Liver (tissue), 9 donors: ENCODE measurements around the gene ARAP3. TPM values are rescaled to one million over a fixed set of nuclear protein-coding genes. Genes with fewer than 3 reads are reported as not detected.

ENCODE experiments used
- DNase-seq: peaks from one replicate; pipeline ENCODE4 v3.0.0-alpha.2; 2017; ENCODE audit warnings: low spot score
- H3K27ac ChIP-seq, 2 donors: one replicate each; pipeline ENCODE4 v1.7.0; 2013; ENCODE audit warnings: inconsistent platforms in 2 of 2, low read length in 2 of 2, control low read depth in 1 of 2, low read depth in 1 of 2, mild to moderate bottlenecking in 1 of 2
- H3K27me3 ChIP-seq, 4 donors: one replicate each; pipeline versions ENCODE4 v1.6.1 to v1.7.0; 2013; ENCODE audit warnings: low read length in 3 of 4, inconsistent platforms in 1 of 4, mild to moderate bottlenecking in 1 of 4, moderate library complexity in 1 of 4; ENCODE audit not compliant: control insufficient read depth in 4 of 4, insufficient read depth in 4 of 4
- H3K36me3 ChIP-seq, 4 donors: one replicate each; pipeline versions ENCODE4 v1.6.1 to v1.7.0; 2013; ENCODE audit warnings: low read length in 3 of 4, mild to moderate bottlenecking in 3 of 4, low read depth in 1 of 4, moderate library complexity in 1 of 4; ENCODE audit not compliant: control insufficient read depth in 4 of 4, insufficient read depth in 3 of 4
- H3K4me1 ChIP-seq, 4 donors: one replicate each; pipeline versions ENCODE4 v1.6.1 to v1.7.0; 2013; ENCODE audit warnings: low read length in 3 of 4, mild to moderate bottlenecking in 3 of 4, moderate library complexity in 1 of 4; ENCODE audit not compliant: control insufficient read depth in 4 of 4, insufficient read depth in 4 of 4
- H3K4me3 ChIP-seq, 3 donors: one replicate each; pipeline versions ENCODE4 v1.6.1 to v1.7.0; 2013; ENCODE audit warnings: low read length in 3 of 3, control low read depth in 1 of 3, low read depth in 1 of 3, mild to moderate bottlenecking in 1 of 3
- H3K9ac ChIP-seq, 2 donors: one replicate each; pipeline ENCODE4 v1.7.0; 2013; ENCODE audit warnings: low read length in 2 of 2, mild to moderate bottlenecking in 2 of 2, moderate library complexity in 2 of 2, control low read depth in 1 of 2, low read depth in 1 of 2
- H3K9me3 ChIP-seq, 4 donors: one replicate each; pipeline versions ENCODE4 v1.6.1 to v1.7.0; 2013; ENCODE audit warnings: low read length in 3 of 4; ENCODE audit not compliant: control insufficient read depth in 4 of 4
- CTCF ChIP-seq: fragments of 150-350 bp; IDR thresholded peaks from 2 replicates; pipeline ENCODE4 v1.5.1; 2017; ENCODE audit warnings: improper control_type of control experiment, low read depth, low read length; ENCODE audit not compliant: missing input control
- FOXA1 ChIP-seq: IDR thresholded peaks from 2 replicates; pipeline ENCODE4 v1.6.1; 2016; ENCODE audit warnings: antibody characterized with exemption
- FOXA2 ChIP-seq: IDR thresholded peaks from 2 replicates; pipeline ENCODE4 v1.6.1; 2016; ENCODE audit warnings: antibody characterized with exemption
- GABPA ChIP-seq, 2 donors: IDR thresholded peaks in 1 of 2; conservative IDR thresholded peaks in 1 of 2; 2 replicates each; pipeline ENCODE4 v1.6.1; 2016; ENCODE audit warnings: antibody characterized with exemption in 2 of 2, mild to moderate bottlenecking in 1 of 2, moderate library complexity in 1 of 2
- HNF4G ChIP-seq: IDR thresholded peaks from 2 replicates; pipeline ENCODE4 v1.6.1; 2016; ENCODE audit warnings: antibody characterized with exemption
- JUND ChIP-seq, 2 donors: IDR thresholded peaks; 2 replicates each; pipeline ENCODE4 v1.6.1; 2016; ENCODE audit warnings: antibody characterized with exemption in 2 of 2
- MAX ChIP-seq: IDR thresholded peaks from 2 replicates; pipeline ENCODE4 v1.6.1; 2016; ENCODE audit warnings: antibody characterized with exemption
- NR2F2 ChIP-seq: IDR thresholded peaks from 2 replicates; pipeline ENCODE4 v1.6.1; 2016; ENCODE audit warnings: antibody characterized with exemption
- RAD21 ChIP-seq, 2 donors: IDR thresholded peaks; 2 replicates each; pipeline ENCODE4 v1.6.1; 2016; ENCODE audit warnings: antibody characterized with exemption in 2 of 2, mild to moderate bottlenecking in 2 of 2
- REST ChIP-seq: IDR thresholded peaks from 2 replicates; pipeline ENCODE4 v1.6.1; 2016; ENCODE audit warnings: antibody characterized with exemption, mild to moderate bottlenecking
- RXRA ChIP-seq, 2 donors: IDR thresholded peaks; 2 replicates each; pipeline ENCODE4 v1.6.1; 2017 to 2018; ENCODE audit warnings: antibody characterized with exemption in 2 of 2, mild to moderate bottlenecking in 1 of 2
- SP1 ChIP-seq: IDR thresholded peaks from 2 replicates; pipeline ENCODE4 v1.6.1; 2018; ENCODE audit warnings: antibody characterized with exemption, mild to moderate bottlenecking
- TAF1 ChIP-seq: conservative IDR thresholded peaks from 2 replicates; pipeline ENCODE4 v1.6.1; 2016; ENCODE audit warnings: antibody characterized with exemption, mild to moderate bottlenecking
- whole genome bisulfite sequencing: extraction: QIAGEN DNeasy Blood & Tissue Kit; methylation state at CpG from one replicate; pipeline ENCODE4 v1.1.7; 2013; 5-methylcytosine and 5-hydroxymethylcytosine counted together
- polyA plus RNA-seq, 2 donors: library from polyadenylated mRNA; stranded (reverse) in 1 of 2; unstranded in 1 of 2; fragments of 200-250 nt in 1 of 2; fragments of >200 nt in 1 of 2; fragmentation: Nextera tagmentation in 1 of 2; extraction: Ambion mirVana in 1 of 2; gene quantifications; one replicate each; pipeline versions ENCODE4 v1.2.1 to v1.2.3, GENCODE V29; 2013 to 2015
- total RNA-seq, 2 donors: library from RNA; depleted of rRNA; stranded (reverse); fragments of >200 nt; gene quantifications; one replicate each; pipeline ENCODE4 v1.2.3, GENCODE V29; 2014
- TF ChIP-seq, protein P1 (sequence below): IDR thresholded peaks from 2 replicates; pipeline ENCODE4 v1.6.1; 2016; ENCODE audit warnings: antibody characterized with exemption
- TF ChIP-seq, protein P2 (sequence below): IDR thresholded peaks from 2 replicates; pipeline ENCODE4 v1.6.1; 2016; ENCODE audit warnings: antibody characterized with exemption
- donor health status: healthy.
- donor health status: healthy.
- donor health status: healthy.
- donor health status: healthy.
- donor health status: healthy.

The ARAP3 gene
- total and polyA plus RNA-seq, 4 donors: 1.6 to 4.7 (median 2.1) TPM

DNA sequence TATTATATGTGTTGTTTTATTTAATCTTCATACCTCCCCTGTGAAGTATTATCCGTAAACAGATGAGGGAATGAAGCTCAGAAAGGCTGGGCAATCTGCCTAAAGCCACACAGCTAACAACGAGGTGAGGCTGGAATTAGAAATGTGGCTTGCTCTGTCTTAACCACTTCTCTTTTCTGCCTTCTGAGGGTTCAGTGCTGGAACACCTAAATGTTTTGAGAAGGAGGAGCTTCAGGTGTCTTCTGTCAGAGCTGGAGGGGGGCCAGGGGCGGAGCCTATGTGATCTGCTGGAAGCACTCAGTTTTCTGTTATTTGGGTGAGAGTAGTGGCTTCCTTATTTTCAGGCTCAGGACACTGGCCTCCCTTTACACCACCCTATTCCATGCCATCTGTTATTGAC lies 35.0 kb upstream of the ARAP3 start:
- Histone ChIP-seq H3K4me1 (peaks cover 0 to 2% (median 0%) of the 10 kb centered on the region in 4 donors), H3K4me3 (no peak overlapping the region), H3K27me3 (no peaks in the 10 kb centered on the region), H3K27ac (no peak overlapping the region), H3K36me3 (no peaks in the 10 kb centered on the region), H3K9ac (no peak overlapping the region), H3K9me3 (no peaks in the 10 kb centered on the region)
- no peak for DNase-seq
- TF ChIP-seq, protein P1, sequence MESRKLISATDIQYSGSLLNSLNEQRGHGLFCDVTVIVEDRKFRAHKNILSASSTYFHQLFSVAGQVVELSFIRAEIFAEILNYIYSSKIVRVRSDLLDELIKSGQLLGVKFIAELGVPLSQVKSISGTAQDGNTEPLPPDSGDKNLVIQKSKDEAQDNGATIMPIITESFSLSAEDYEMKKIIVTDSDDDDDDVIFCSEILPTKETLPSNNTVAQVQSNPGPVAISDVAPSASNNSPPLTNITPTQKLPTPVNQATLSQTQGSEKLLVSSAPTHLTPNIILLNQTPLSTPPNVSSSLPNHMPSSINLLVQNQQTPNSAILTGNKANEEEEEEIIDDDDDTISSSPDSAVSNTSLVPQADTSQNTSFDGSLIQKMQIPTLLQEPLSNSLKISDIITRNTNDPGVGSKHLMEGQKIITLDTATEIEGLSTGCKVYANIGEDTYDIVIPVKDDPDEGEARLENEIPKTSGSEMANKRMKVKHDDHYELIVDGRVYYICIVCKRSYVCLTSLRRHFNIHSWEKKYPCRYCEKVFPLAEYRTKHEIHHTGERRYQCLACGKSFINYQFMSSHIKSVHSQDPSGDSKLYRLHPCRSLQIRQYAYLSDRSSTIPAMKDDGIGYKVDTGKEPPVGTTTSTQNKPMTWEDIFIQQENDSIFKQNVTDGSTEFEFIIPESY: no peak
- TF ChIP-seq FOXA2: no peak
- WGBS: 81% methylated on average over 3 of the region's 3 CpGs

GRCh38 chr5:141716468-141716867 lies 34.4 kb upstream of the ARAP3 start:
- H3K9me3 ChIP-seq: no peaks in the 10 kb centered on the region
- no peaks in the 10 kb centered on the region for H3K27me3 ChIP-seq
- 91% methylated on average over 3 of the region's 3 CpGs for WGBS
- DNase-seq: no peak
- no peak overlapping the region for H3K27ac ChIP-seq
- peaks cover 0 to 2% (median 0%) of the 10 kb centered on the region in 4 donors for H3K4me1 ChIP-seq
- no peaks in the 10 kb centered on the region for H3K36me3 ChIP-seq
- no peak for TF ChIP-seq TAF1
- TF ChIP-seq, protein P1: no peak
- TF ChIP-seq NR2F2: no peak
- TF ChIP-seq REST: no peak
- TF ChIP-seq FOXA1: no peak
- no peak for TF ChIP-seq FOXA2
- TF ChIP-seq CTCF: no peak
- TF ChIP-seq GABPA (IDR thresholded peaks at IDR 0.05 in 1 of 2, conservative IDR thresholded peaks at IDR 0.05 in 1 of 2): no peak
- TF ChIP-seq RAD21 (IDR thresholded peaks at IDR 0.05): no peak
- no peak for TF ChIP-seq RXRA (IDR thresholded peaks at IDR 0.05)
- TF ChIP-seq SP1: no peak
- TF ChIP-seq, protein P2, sequence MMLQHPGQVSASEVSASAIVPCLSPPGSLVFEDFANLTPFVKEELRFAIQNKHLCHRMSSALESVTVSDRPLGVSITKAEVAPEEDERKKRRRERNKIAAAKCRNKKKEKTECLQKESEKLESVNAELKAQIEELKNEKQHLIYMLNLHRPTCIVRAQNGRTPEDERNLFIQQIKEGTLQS: no peak
- no peak for TF ChIP-seq JUND (IDR thresholded peaks at IDR 0.05)
- no peak for TF ChIP-seq HNF4G
- no peak for TF ChIP-seq MAX
- no peak overlapping the region for H3K4me3 ChIP-seq
- no peak overlapping the region for H3K9ac ChIP-seq
